HG03095 (cell line): ENCODE measurements around the gene PROZ.

Source experiments
- ATAC-seq: cut with Tn5 transposase; IDR thresholded peaks from one replicate; pipeline ENCODE4 v1.9.1; 2021; ENCODE audit warnings: moderate library complexity; ENCODE audit not compliant: unreplicated experiment

The PROZ gene

GRCh38 chr13:113119822-113120189 lies 38.6 kb upstream of the PROZ start:
- no peak for ATAC-seq

GRCh38 chr13:113120300-113121182 lies 37.9 kb upstream of the PROZ start:
- ATAC-seq: no peak

- no peak for ATAC-seq
Observed at GRCh38 chr13:113121183-113121927, 37.1 kb upstream of the PROZ start.

- ATAC-seq: no peak
Observed at GRCh38 chr13:113121928-113122471, 36.4 kb upstream of the PROZ start.

GRCh38 chr13:113122550-113123225 lies 35.8 kb upstream of the PROZ start, which contains the start of gene F10:
F10 (plus strand) TSS chr13:113122799; CDS start chr13:113122856, 57 bp downstream.
- no peak for ATAC-seq

GRCh38 chr13:113123226-113124201 lies 34.9 kb upstream of the PROZ start:
- ATAC-seq: no peak

GRCh38 chr13:113124211-113124970 lies 34.1 kb upstream of the PROZ start:
- ATAC-seq: no peak

- no peak for ATAC-seq
Observed at GRCh38 chr13:113125506-113126264, 32.8 kb upstream of the PROZ start.

GRCh38 chr13:113126265-113127150 lies 31.9 kb upstream of the PROZ start:
- no peak for ATAC-seq

GRCh38 chr13:113129480-113129879 lies 29.0 kb upstream of the PROZ start:
- no peak for ATAC-seq

- ATAC-seq: no peak
Observed at GRCh38 chr13:113129921-113130750, 28.3 kb upstream of the PROZ start.

- no peak for ATAC-seq
Observed at GRCh38 chr13:113135281-113135760, 23.1 kb upstream of the PROZ start.

GRCh38 chr13:113137691-113138298 lies 20.7 kb upstream of the PROZ start:
- ATAC-seq: no peak

GRCh38 chr13:113138792-113139551 lies 19.5 kb upstream of the PROZ start:
- no peak for ATAC-seq

- ATAC-seq: no peak
Observed at GRCh38 chr13:113139577-113139976, 18.9 kb upstream of the PROZ start.
